Femur (tissue), 1 donor: ENCODE data around the gene TSHZ2.

Experiments
- DNase-seq: peaks from one replicate; pipeline ENCODE4 v3.0.0-alpha.2; 2017

Gene TSHZ2

GRCh38 chr20:53138454-53139262, 166.5 kb downstream of the TSHZ2 start:
- DNase-seq: no peak

GRCh38 chr20:53141201-53142050, 169.3 kb downstream of the TSHZ2 start:
- no peak for DNase-seq

- no peak for DNase-seq
Observed at GRCh38 chr20:53142225-53143127, 170.3 kb downstream of the TSHZ2 start.

GRCh38 chr20:53146201-53146891, 174.2 kb downstream of the TSHZ2 start:
- DNase-seq: no peak

- no peak for DNase-seq
Observed at GRCh38 chr20:53148771-53149147, 176.6 kb downstream of the TSHZ2 start.

- DNase-seq: peak; percentile 44
Observed at GRCh38 chr20:53149148-53149889, 177.2 kb downstream of the TSHZ2 start.

GRCh38 chr20:53149890-53150205, 177.7 kb downstream of the TSHZ2 start:
- DNase-seq: no peak

- DNase-seq: no peak
Observed at GRCh38 chr20:53150532-53150931, 178.4 kb downstream of the TSHZ2 start.

GRCh38 chr20:53152228-53152627, 180.1 kb downstream of the TSHZ2 start:
- DNase-seq: no peak

GRCh38 chr20:53154540-53154939, 182.4 kb downstream of the TSHZ2 start:
- no peak for DNase-seq

GRCh38 chr20:53157443-53158408, 185.6 kb downstream of the TSHZ2 start:
- DNase-seq: no peak

GRCh38 chr20:53159160-53159559, 187.0 kb downstream of the TSHZ2 start:
- no peak for DNase-seq

GRCh38 chr20:53161073-53161472, 188.9 kb downstream of the TSHZ2 start:
- no peak for DNase-seq

GRCh38 chr20:53161473-53161872, 189.3 kb downstream of the TSHZ2 start:
- no peak for DNase-seq

- DNase-seq: peak; percentile 74
Observed at GRCh38 chr20:53162251-53162835, 190.2 kb downstream of the TSHZ2 start.

- DNase-seq: no peak
Observed at GRCh38 chr20:53163486-53163885, 191.3 kb downstream of the TSHZ2 start.

- no peak for DNase-seq
Observed at GRCh38 chr20:53164072-53164471, 191.9 kb downstream of the TSHZ2 start.

- DNase-seq: no peak
Observed at GRCh38 chr20:53165452-53165851, 193.3 kb downstream of the TSHZ2 start.

GRCh38 chr20:53168491-53168890, 196.3 kb downstream of the TSHZ2 start:
- DNase-seq: no peak

- DNase-seq: no peak
Observed at GRCh38 chr20:53170196-53170595, 198.0 kb downstream of the TSHZ2 start.
